ENCODE data around the gene HSPA4L. TPM values are rescaled to one million over a fixed set of nuclear protein-coding genes. Genes with fewer than 3 reads are reported as not detected.

Gene HSPA4L
- total RNA-seq, 1 experiment from 2014 or later: 5.3 TPM

- H3K4me1 Mint-ChIP-seq: peaks cover 3 to 4% of the 10 kb centered on the region in 2 experiments; a peak in 2 of 4 replicates
- Histone ChIP-seq H4K5ac (ENCODE audit: insufficient read length, low read depth, low read length) (no peak overlapping the region), H3K4me2 (ENCODE audit: insufficient read depth, insufficient read length, low read length) (no peak overlapping the region), H4K8ac (replicated peaks; ENCODE audit: insufficient read length, low read depth, low read length) (no peak overlapping the region), H3K9me3 (ENCODE audit: control insufficient read depth, low read depth, low read length) (peaks cover 3% of the 10 kb centered on the region), H3K27me3 (ENCODE audit: insufficient read depth, low read length) (no peaks in the 10 kb centered on the region), H2AK5ac (ENCODE audit: insufficient read length, low read length) (no peak overlapping the region), H2BK120ac (ENCODE audit: low read depth, low read length, poor library complexity, severe bottlenecking) (no peak overlapping the region), H2BK15ac (ENCODE audit: low read depth, low read length) (no peak overlapping the region), H4K20me1 (ENCODE audit: control insufficient read depth, insufficient read depth, insufficient read length) (no peaks in the 10 kb centered on the region), H4K91ac (ENCODE audit: insufficient read length, low read depth, low read length) (no peak overlapping the region), H3K23me2 (ENCODE audit: insufficient read length, low read depth, low read length, poor library complexity, severe bottlenecking) (no peaks in the 10 kb centered on the region), H3K79me2 (ENCODE audit: insufficient read depth, low read length) (no peaks in the 10 kb centered on the region), H2BK5ac (ENCODE audit: insufficient read length, low read length) (no peak overlapping the region), H3K9ac (ENCODE audit: extremely low read depth, insufficient read length, low read length) (no peak overlapping the region), H3K23ac (ENCODE audit: insufficient read length, low read depth, low read length) (no peak overlapping the region), H3K4ac (ENCODE audit: low read depth, low read length) (no peak overlapping the region), H2BK20ac (ENCODE audit: low read depth, low read length, poor library complexity, severe bottlenecking) (no peak overlapping the region), H3K4me1 (ENCODE audit: insufficient read depth, low read length) (no peaks in the 10 kb centered on the region), H3K14ac (ENCODE audit: insufficient read depth, low read length) (no peak overlapping the region), H3K79me1 (ENCODE audit: insufficient read depth, low read depth, low read length, poor library complexity, severe bottlenecking) (no peaks in the 10 kb centered on the region), H3K18ac (ENCODE audit: insufficient read length, low read depth, low read length) (no peak overlapping the region), H3T11ph (ENCODE audit: low read length) (no peak overlapping the region), H3K27ac (ENCODE audit: insufficient read length, low read depth, low read length) (no peak overlapping the region), H3K56ac (ENCODE audit: insufficient read length, low read depth, low read length) (no peak overlapping the region), H2AFZ (ENCODE audit: low read length) (no peak overlapping the region), H2BK12ac (ENCODE audit: insufficient read length, low read depth, low read length) (no peak overlapping the region)
- H3K27me3 Mint-ChIP-seq (ENCODE audit: low read depth): no peaks in the 10 kb centered on the region
- TF ChIP-seq, protein P1, sequence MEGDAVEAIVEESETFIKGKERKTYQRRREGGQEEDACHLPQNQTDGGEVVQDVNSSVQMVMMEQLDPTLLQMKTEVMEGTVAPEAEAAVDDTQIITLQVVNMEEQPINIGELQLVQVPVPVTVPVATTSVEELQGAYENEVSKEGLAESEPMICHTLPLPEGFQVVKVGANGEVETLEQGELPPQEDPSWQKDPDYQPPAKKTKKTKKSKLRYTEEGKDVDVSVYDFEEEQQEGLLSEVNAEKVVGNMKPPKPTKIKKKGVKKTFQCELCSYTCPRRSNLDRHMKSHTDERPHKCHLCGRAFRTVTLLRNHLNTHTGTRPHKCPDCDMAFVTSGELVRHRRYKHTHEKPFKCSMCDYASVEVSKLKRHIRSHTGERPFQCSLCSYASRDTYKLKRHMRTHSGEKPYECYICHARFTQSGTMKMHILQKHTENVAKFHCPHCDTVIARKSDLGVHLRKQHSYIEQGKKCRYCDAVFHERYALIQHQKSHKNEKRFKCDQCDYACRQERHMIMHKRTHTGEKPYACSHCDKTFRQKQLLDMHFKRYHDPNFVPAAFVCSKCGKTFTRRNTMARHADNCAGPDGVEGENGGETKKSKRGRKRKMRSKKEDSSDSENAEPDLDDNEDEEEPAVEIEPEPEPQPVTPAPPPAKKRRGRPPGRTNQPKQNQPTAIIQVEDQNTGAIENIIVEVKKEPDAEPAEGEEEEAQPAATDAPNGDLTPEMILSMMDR (conservative IDR thresholded peaks at IDR 0.05): no peak
- DNase-seq: no peak
- H3K4me3 Mint-ChIP-seq: no peak overlapping the region
- peaks cover 5 to 11% of the 10 kb centered on the region in 2 experiments; a peak in 4 of 5 replicates for H3K9me3 Mint-ChIP-seq
- H3K27ac Mint-ChIP-seq: no peak overlapping the region
- WGBS (ENCODE audit: extremely low coverage, insufficient read length, low lambda C conversion rate): no CpG with 5 or more reads among the region's 4 CpGs
- peaks cover 0 to 10% (median 0%) of the 10 kb centered on the region in 3 experiments; a peak in 3 of 7 replicates for H3K36me3 Mint-ChIP-seq (ENCODE audit: insufficient read depth in 1 of 3, low read depth in 3 of 3)
Measured at GRCh38 chr4:127737295-127737694, 44.8 kb upstream of the HSPA4L start.
